Astrocyte of the spinal cord (primary cell): ENCODE results near the gene OMA1.

Experiments
- DNase-seq: peaks from one replicate; pipeline ENCODE4 v3.0.0; 2011; ENCODE audit warnings: low read depth, low spot score
- H3K4me3 ChIP-seq: 2 replicates; pipeline ENCODE4 v1.5.1; 2011; ENCODE audit warnings: low read depth, mild to moderate bottlenecking, low read length, moderate library complexity
- CTCF ChIP-seq: IDR thresholded peaks from 2 replicates; pipeline ENCODE4 v1.5.1; 2012; ENCODE audit warnings: low read depth, mild to moderate bottlenecking, low read length, inconsistent platforms
- in situ Hi-C: cut with HindIII; loops from 2 replicates; pipeline ENCODE4 v1.10.0; 2017; ENCODE audit warnings: low sequenced_read_pairs

The OMA1 gene

GRCh38 chr1:58438468-58438867 is 108.1 kb downstream of the OMA1 start:
- in situ Hi-C loops, result no loop called here
- TF ChIP-seq CTCF, result no peak
- DNase-seq, result no peak
- no peak overlapping the region for H3K4me3 ChIP-seq

GRCh38 chr1:58437623-58438022 is 108.9 kb downstream of the OMA1 start:
- in situ Hi-C loops, result no loop called here
- no peak for DNase-seq
- no peak overlapping the region for H3K4me3 ChIP-seq
- TF ChIP-seq CTCF, result no peak

GRCh38 chr1:58436615-58437297 is 109.8 kb downstream of the OMA1 start:
- in situ Hi-C loops, result no loop called here
- no peak overlapping the region for H3K4me3 ChIP-seq
- TF ChIP-seq CTCF, result no peak
- DNase-seq, result no peak

- in situ Hi-C loops, result no loop called here
- no peak for TF ChIP-seq CTCF
- no peak for DNase-seq
- no peak overlapping the region for H3K4me3 ChIP-seq
These were observed 111.2 kb downstream of the OMA1 start for GRCh38 chr1:58435376-58435775.

GRCh38 chr1:58434607-58435006 is 111.9 kb downstream of the OMA1 start:
- in situ Hi-C loops, result no loop called here
- H3K4me3 ChIP-seq, result no peak overlapping the region
- TF ChIP-seq CTCF, result no peak
- no peak for DNase-seq

- DNase-seq, result no peak
- no peak for TF ChIP-seq CTCF
- in situ Hi-C loops, result no loop called here
- no peak overlapping the region for H3K4me3 ChIP-seq
These were observed 112.3 kb downstream of the OMA1 start for GRCh38 chr1:58434181-58434580.
